Activated CD8-positive, alpha-beta memory T cell treated with anti-CD3 and anti-CD28 coated beads, Interleukin-2, amount 50 U/mL, for 24 hours (primary cell): ENCODE measurements around the gene UBASH3B.
"Not testable (repeated sequence)": the region's sequence is repeated elsewhere in the genome, so short reads cannot be mapped to it uniquely, and the experiment has no call there.

Experiments used
- DNase-seq: peaks from one replicate; pipeline ENCODE4 v3.0.0-alpha.2; 2020; ENCODE audit errors: extremely low read depth

UBASH3B gene

GRCh38 chr11:122729139-122729538 is 73.6 kb downstream of the UBASH3B start:
- no peak for DNase-seq

GRCh38 chr11:122730694-122731093 is 75.2 kb downstream of the UBASH3B start:
- not testable (repeated sequence) for DNase-seq

DNA sequence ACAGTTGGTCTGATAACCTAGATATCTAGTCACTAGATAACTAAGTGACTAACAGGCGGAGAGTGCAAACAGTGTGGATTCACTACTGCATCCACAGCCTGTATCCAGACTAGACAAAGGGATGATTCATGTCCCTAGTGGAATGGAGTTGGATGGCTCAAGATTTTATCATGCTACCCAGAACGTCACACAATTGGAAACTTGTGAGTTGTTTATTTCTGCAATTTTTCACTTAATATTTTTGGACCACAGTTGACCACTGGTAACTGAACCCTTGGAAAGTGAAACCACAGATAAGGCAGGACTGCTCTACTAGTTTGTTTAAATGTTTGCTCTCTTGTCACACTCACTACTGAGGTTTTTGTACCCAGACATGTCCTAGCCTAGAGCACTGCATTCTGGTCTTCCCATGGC is 76.0 kb downstream of the UBASH3B start:
- no peak for DNase-seq

DNA sequence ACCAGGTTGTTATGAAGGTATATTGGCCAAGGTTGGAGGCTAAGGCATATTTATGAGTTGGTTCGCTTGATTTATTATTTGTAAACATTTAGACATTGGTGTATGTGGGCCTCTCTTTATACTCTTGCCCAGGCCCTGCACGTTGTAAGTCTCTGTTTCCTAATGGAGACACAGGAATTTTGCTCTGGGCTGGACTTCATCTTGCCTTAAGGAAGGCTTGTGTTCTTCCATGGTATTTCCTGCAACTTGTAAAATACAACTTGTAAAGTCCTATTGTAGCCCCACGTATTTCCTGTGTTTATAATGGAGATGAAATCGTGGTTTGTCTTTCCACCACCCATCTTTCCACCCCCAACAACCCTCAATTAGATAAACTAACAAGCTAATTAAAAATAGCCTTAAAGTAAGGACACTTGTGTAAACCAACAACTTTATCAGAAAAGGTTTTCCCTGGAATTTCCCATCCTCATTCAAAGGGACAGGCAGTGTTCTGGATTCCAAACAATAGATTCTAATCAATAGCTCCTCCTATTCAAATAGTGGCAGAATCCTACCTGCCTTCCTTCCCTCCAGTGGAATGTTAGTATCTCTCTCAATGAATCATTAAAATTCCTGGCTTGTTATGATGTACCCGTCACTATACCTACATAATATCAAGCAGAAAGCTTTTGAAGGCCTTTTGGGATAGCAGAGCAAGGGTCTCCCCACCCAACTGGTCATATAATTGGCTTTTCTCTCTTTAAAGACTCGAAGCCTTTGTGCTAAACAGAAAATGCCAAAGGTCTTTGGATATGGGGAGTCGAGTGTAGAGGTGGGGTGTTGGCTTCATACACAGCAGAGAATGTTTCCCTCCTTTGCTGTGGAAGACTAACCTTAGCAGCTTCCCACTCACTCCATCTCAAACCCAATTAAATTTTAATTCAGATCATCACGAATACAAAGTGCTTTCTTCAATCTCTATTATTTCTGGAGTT is 77.1 kb downstream of the UBASH3B start:
- no peak for DNase-seq

DNA sequence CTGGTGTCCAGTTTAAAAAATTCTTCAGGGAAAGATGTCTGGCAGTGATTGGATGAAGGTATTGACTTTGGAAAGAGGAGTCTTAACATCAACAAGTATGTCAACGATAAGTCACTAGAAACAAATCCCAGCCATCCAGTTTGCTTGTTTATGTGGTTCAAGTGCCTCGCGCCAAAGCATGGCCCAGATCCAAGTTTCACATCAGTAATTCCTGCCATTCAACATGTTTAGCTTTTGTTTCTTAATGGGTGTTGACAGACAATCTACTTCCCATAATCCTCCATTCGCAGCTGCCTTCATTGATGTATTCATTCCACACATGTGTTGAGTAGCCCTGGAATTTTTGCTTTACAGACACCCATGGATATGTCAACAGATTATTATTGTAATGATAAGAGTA is 77.8 kb downstream of the UBASH3B start:
- DNase-seq, result no peak

GRCh38 chr11:122734848-122735496 is 79.5 kb downstream of the UBASH3B start:
- DNase-seq, result no peak

- no peak for DNase-seq
Measured at GRCh38 chr11:122737951-122738693, 82.6 kb downstream of the UBASH3B start.

DNA sequence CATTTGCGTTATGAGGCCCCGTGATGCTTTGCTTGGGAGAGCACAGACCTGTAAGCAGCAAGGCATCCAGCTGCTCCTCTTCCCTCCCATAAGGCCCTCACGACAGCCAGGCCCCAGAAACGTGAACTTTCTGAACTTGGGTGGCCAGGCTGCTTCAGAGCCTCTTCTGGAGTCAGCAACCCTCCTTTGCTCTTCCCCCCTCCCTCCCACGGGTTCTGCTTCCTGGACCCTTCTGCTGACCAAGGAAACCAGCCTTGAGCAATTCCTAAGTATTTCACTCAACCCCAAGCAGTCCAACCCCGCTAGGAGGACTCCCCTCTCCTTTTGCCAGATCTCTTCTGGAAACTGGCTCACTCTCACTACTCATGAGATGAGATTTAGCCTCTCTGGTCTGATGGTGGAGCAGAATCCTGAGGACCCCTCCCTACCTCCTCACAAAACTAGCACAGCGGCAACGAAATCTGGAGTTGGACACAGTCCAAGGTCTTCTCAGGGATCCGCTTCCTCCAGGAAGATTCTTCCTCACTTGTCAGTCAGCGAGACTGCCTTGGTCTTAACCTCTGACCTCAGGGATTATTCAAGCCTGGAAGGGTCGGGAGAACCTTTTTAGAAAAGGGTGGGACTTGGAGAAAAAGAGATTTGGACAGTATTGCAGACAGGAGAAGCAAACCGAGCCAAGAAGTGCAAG is 86.2 kb downstream of the UBASH3B start:
- no peak for DNase-seq

GRCh38 chr11:122742301-122743018 is 86.9 kb downstream of the UBASH3B start:
- no peak for DNase-seq

GRCh38 chr11:122743097-122743741 is 87.7 kb downstream of the UBASH3B start:
- DNase-seq, result no peak

DNA sequence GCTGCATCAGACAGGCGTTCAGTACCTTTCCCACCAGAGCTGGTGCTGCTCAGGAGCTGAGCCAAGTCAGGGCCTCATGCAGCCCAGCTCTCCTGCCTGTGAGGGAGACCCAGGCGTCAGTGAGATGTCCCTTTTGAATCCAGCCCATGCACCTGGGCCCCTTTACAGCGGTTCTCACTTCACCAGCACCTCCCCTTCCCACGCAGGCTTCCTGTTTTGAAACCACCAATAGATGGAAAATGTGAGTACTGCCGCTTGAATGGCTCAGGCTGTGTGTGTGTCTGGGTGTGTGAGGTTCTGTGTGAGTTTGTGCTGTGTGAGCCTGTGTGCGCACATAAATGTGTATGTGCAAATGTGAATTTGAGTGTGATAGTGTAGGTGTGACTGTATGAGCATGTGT is 88.4 kb downstream of the UBASH3B start:
- DNase-seq, result peak; percentile 56

GRCh38 chr11:122744357-122744756 is 88.8 kb downstream of the UBASH3B start:
- DNase-seq, result no peak

- no peak for DNase-seq
Measured at GRCh38 chr11:122745111-122745510, 89.6 kb downstream of the UBASH3B start.

- DNase-seq, result peak; percentile 52
Measured at GRCh38 chr11:122746050-122746478, 90.5 kb downstream of the UBASH3B start.

- DNase-seq, result no peak
Measured at GRCh38 chr11:122746611-122747244, 91.2 kb downstream of the UBASH3B start.

GRCh38 chr11:122747351-122747781 is 91.8 kb downstream of the UBASH3B start:
- DNase-seq, result no peak

- peak; percentile 19 for DNase-seq
Measured at GRCh38 chr11:122749005-122749687, 93.6 kb downstream of the UBASH3B start.

DNA sequence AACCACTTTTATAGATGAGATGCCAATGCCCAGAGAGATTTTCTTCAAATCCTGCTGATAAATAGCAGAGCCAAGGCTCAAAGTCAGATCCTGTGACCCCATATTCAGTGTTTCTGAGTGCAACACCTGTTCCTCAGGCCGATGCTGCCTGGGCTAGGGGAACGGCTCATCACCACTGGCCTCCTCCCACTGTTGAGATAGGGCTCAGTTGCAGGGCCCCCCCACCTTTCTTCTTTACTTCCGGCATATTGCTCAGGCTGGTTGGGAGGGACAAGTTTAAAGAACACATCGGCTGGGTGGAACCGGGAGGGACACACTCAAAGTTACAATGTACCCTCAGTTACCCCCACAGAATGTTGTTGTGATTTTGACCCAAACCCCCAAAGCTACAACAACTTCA is 94.5 kb downstream of the UBASH3B start:
- DNase-seq, result no peak
